GM21786 (cell line): Measurements from ENCODE around the gene SORCS1.
A peak's percentile ranks its signal among the peaks of the same experiment; 100 is the strongest.

Source experiments
- ATAC-seq: cut with Tn5 transposase; IDR thresholded peaks from one replicate; pipeline ENCODE4 v1.9.1; 2021; ENCODE audit not compliant: unreplicated experiment

Gene SORCS1

GRCh38 chr10:106825576-106826364, 338.7 kb downstream of the SORCS1 start:
- ATAC-seq, result no peak

GRCh38 chr10:106820579-106820978, 343.9 kb downstream of the SORCS1 start:
- no peak for ATAC-seq

- ATAC-seq, result no peak
Observed at GRCh38 chr10:106819490-106819889, 345.0 kb downstream of the SORCS1 start.

GRCh38 chr10:106816318-106817085, 348.0 kb downstream of the SORCS1 start:
- ATAC-seq, result no peak

- ATAC-seq, result peak; percentile 67
Observed at GRCh38 chr10:106815427-106816043, 349.0 kb downstream of the SORCS1 start.

GRCh38 chr10:106804992-106805582, 359.4 kb downstream of the SORCS1 start:
- ATAC-seq, result no peak

- no peak for ATAC-seq
Observed at GRCh38 chr10:106802949-106803348, 361.6 kb downstream of the SORCS1 start.

GRCh38 chr10:106799776-106800175, 364.7 kb downstream of the SORCS1 start:
- ATAC-seq, result no peak

GRCh38 chr10:106795619-106796018, 368.9 kb downstream of the SORCS1 start:
- peak; percentile 93 for ATAC-seq

- ATAC-seq, result no peak
Observed at GRCh38 chr10:106793617-106794016, 370.9 kb downstream of the SORCS1 start.

- ATAC-seq, result no peak
Observed at GRCh38 chr10:106789623-106790022, 374.9 kb downstream of the SORCS1 start.

- no peak for ATAC-seq
Observed at GRCh38 chr10:106788982-106789381, 375.5 kb downstream of the SORCS1 start.

GRCh38 chr10:106785528-106785927, 379.0 kb downstream of the SORCS1 start:
- no peak for ATAC-seq

- no peak for ATAC-seq
Observed at GRCh38 chr10:106780632-106781031, 383.9 kb downstream of the SORCS1 start.

GRCh38 chr10:106777841-106778240, 386.7 kb downstream of the SORCS1 start:
- ATAC-seq, result no peak

GRCh38 chr10:106775127-106775526, 389.4 kb downstream of the SORCS1 start:
- no peak for ATAC-seq

- ATAC-seq, result no peak
Observed at GRCh38 chr10:106772957-106773356, 391.5 kb downstream of the SORCS1 start.

- ATAC-seq, result no peak
Observed at GRCh38 chr10:106771154-106771553, 393.4 kb downstream of the SORCS1 start.

- no peak for ATAC-seq
Observed at GRCh38 chr10:106768204-106768603, 396.3 kb downstream of the SORCS1 start.

- ATAC-seq, result no peak
Observed at GRCh38 chr10:106765928-106766327, 398.6 kb downstream of the SORCS1 start.

GRCh38 chr10:106765241-106765754, 399.2 kb downstream of the SORCS1 start:
- no peak for ATAC-seq
